Mammary epithelial cell (primary cell): ENCODE measurements around the gene GALNT10.

ENCODE experiments used
- CTCF ChIP-seq, 2 donors: IDR thresholded peaks in 1 of 2; conservative IDR thresholded peaks in 1 of 2; 2 replicates each; pipeline ENCODE4 v1.5.1; 2011 to 2012; ENCODE audit warnings: inconsistent platforms in 2 of 2, low read length in 2 of 2, mild to moderate bottlenecking in 2 of 2, control low read depth in 1 of 2, low read depth in 1 of 2; ENCODE audit not compliant: insufficient read depth in 1 of 2; ENCODE audit errors: extremely low read depth in 1 of 2
- EZH2 ChIP-seq: IDR thresholded peaks from 2 replicates; pipeline ENCODE4 v1.6.1; 2012; ENCODE audit warnings: low read length, inconsistent platforms, borderline replicate concordance

GRCh38 chr5:154240595-154240994 is 50.1 kb downstream of the GALNT10 start:
- TF ChIP-seq CTCF (conservative IDR thresholded peaks at IDR 0.05 in 1 of 2, IDR thresholded peaks at IDR 0.05 in 1 of 2; ENCODE audit: extremely low read depth in 1 of 2, insufficient read depth in 1 of 2, low read depth in 1 of 2, low read length in 2 of 2) (no peak), EZH2 (no peak)
